Dermis microvascular lymphatic vessel endothelial cell (primary cell): ENCODE measurements around the gene FAM135A. TPM values are rescaled to one million over a fixed set of nuclear protein-coding genes. Genes with fewer than 3 reads are reported as not detected.
A peak's percentile ranks its signal among the peaks of the same experiment; 100 is the strongest.
"Not testable (repeated sequence)": the region's sequence is repeated elsewhere in the genome, so short reads cannot be mapped to it uniquely, and the experiment has no call there.

Experiments
- DNase-seq, 2 donors: peaks; one replicate each; pipeline versions ENCODE4 v3.0.0 to v3.0.0-alpha.2; 2010; ENCODE audit warnings: low read depth in 2 of 2
- total RNA-seq: library from RNA; depleted of rRNA; stranded (reverse); fragments of >200 nt; gene quantifications from 2 replicates; pipeline ENCODE4 v1.2.1, GENCODE V29; 2014

FAM135A gene
- total RNA-seq, 1 donor from 2014 or later = 11.2 TPM

- no peak for DNase-seq
Measured at GRCh38 chr6:70396163-70396562, 17.1 kb upstream of the FAM135A start.

- DNase-seq = no peak
Measured at GRCh38 chr6:70396796-70397729, 16.2 kb upstream of the FAM135A start.

GRCh38 chr6:70398783-70399728 is 14.3 kb upstream of the FAM135A start:
- DNase-seq = peak in 1 of 2 donors; percentile 59

- DNase-seq = no peak
Measured at GRCh38 chr6:70404658-70405057, 8.7 kb upstream of the FAM135A start.

GRCh38 chr6:70409216-70409615 is 4.1 kb upstream of the FAM135A start:
- DNase-seq = no peak

GRCh38 chr6:70411542-70412251 is 1.6 kb upstream of the FAM135A start:
- no peak for DNase-seq

GRCh38 chr6:70412252-70413113 is 825 bp upstream of the FAM135A start:
- no peak for DNase-seq

GRCh38 chr6:70413992-70414494 is 735 bp downstream of the FAM135A start:
- peak in 1 of 2 donors; percentile 2 for DNase-seq

GRCh38 chr6:70414813-70415212 is 1.5 kb downstream of the FAM135A start:
- no peak for DNase-seq

GRCh38 chr6:70415247-70415646 is 1.9 kb downstream of the FAM135A start:
- no peak for DNase-seq

GRCh38 chr6:70415660-70416059 is 2.4 kb downstream of the FAM135A start:
- no peak for DNase-seq

- DNase-seq = no peak
Measured at GRCh38 chr6:70421509-70421908, 8.2 kb downstream of the FAM135A start.

- no peak for DNase-seq
Measured at GRCh38 chr6:70423189-70424134, 10.2 kb downstream of the FAM135A start.

GRCh38 chr6:70424291-70424690 is 11.0 kb downstream of the FAM135A start:
- no peak for DNase-seq

GRCh38 chr6:70436320-70436719 is 23.0 kb downstream of the FAM135A start:
- no peak for DNase-seq

- DNase-seq = no peak
Measured at GRCh38 chr6:70445001-70445400, 31.7 kb downstream of the FAM135A start.

- peak; percentile 30 to 50 for DNase-seq
Measured at GRCh38 chr6:70447343-70448070, 34.2 kb downstream of the FAM135A start.

- DNase-seq = not testable (repeated sequence)
Measured at GRCh38 chr6:70453899-70454298, 40.6 kb downstream of the FAM135A start.
